ENCODE data around the gene NAV3.

NAV3 gene

GRCh38 chr12:77814386-77814785 is 16.3 kb upstream of the NAV3 start:
- CTCF ChIA-PET: no interaction called here
- H3K4me3 ChIP-seq (ENCODE audit: low read depth, low read length): no peak overlapping the region
- TF ChIP-seq, protein P1, sequence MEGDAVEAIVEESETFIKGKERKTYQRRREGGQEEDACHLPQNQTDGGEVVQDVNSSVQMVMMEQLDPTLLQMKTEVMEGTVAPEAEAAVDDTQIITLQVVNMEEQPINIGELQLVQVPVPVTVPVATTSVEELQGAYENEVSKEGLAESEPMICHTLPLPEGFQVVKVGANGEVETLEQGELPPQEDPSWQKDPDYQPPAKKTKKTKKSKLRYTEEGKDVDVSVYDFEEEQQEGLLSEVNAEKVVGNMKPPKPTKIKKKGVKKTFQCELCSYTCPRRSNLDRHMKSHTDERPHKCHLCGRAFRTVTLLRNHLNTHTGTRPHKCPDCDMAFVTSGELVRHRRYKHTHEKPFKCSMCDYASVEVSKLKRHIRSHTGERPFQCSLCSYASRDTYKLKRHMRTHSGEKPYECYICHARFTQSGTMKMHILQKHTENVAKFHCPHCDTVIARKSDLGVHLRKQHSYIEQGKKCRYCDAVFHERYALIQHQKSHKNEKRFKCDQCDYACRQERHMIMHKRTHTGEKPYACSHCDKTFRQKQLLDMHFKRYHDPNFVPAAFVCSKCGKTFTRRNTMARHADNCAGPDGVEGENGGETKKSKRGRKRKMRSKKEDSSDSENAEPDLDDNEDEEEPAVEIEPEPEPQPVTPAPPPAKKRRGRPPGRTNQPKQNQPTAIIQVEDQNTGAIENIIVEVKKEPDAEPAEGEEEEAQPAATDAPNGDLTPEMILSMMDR (IDR thresholded peaks at IDR 0.05; ENCODE audit: insufficient read depth, low read length, missing control alignments): no peak
- no peak for DNase-seq (ENCODE audit: low read depth, low spot score)
- POLR2A ChIA-PET: no interaction called here

DNA sequence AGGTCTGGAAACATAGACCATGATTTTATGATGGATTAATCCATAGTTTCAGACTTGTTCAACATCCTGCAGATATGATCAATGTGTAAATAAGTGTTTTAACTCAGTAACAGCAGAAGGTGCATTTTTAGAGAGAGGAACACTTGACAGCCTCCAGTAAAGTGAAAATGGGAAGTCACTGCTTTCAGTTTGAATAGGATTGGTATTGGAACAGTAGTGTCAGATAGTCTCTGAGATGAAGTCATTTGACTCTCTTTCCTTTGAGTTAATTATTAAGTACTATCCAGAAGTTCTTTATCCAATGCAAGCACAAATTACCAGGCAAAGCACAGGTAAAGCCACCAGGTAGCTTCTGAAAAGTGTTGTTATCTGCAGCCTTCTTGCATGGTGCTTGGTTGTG is 14.5 kb upstream of the NAV3 start:
- TF ChIP-seq, protein P1 (IDR thresholded peaks at IDR 0.05; ENCODE audit: insufficient read depth, low read length, missing control alignments): no peak
- H3K4me3 ChIP-seq (ENCODE audit: low read depth, low read length): no peak overlapping the region
- ChIA-PET CTCF (no interaction called here), POLR2A (no interaction called here)
- DNase-seq (ENCODE audit: low read depth, low spot score): no peak

DNA sequence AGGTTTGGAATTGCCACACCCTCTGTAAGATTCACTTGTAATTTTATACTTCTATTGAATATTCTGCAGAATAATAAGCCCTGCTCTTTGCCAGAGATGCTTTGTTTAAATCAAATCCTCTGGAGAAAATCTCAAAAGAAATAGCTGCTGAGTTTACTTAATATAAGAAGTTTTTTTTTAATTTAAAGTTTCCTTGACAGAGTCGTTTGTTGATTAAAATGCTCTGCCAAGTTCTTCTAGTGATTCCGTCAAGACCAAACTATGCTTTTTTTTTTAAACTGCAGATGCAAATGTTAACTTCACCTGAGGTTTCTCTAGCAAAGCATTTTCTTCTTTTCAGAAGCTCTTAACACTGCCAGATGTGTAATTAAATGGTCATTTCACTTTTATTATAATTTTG is 13.4 kb upstream of the NAV3 start:
- CTCF ChIA-PET: interaction anchor here (1.4 kb wide), 1 partner anchor 15 kb away, joined by 3 read pairs; no protein-coding TSS in a partner anchor
- TF ChIP-seq, protein P1 (IDR thresholded peaks at IDR 0.05; ENCODE audit: insufficient read depth, low read length, missing control alignments): no peak

GRCh38 chr12:77818351-77818750 is 12.3 kb upstream of the NAV3 start:
- no peak for DNase-seq (ENCODE audit: low read depth, low spot score)
- H3K4me3 ChIP-seq (ENCODE audit: low read depth, low read length): no peak overlapping the region
- ChIA-PET CTCF (interaction anchor here (1.4 kb wide), 1 partner anchor 16 kb away, joined by 3 read pairs; no protein-coding TSS in a partner anchor), POLR2A (no interaction called here)
- TF ChIP-seq, protein P1 (IDR thresholded peaks at IDR 0.05; ENCODE audit: insufficient read depth, low read length, missing control alignments): no peak

More for the DNA sequence above, 13.4 kb upstream of the NAV3 start:
- POLR2A ChIA-PET: no interaction called here
- no peak for DNase-seq (ENCODE audit: low read depth, low spot score)
- H3K4me3 ChIP-seq (ENCODE audit: low read depth, low read length): no peak overlapping the region

DNA sequence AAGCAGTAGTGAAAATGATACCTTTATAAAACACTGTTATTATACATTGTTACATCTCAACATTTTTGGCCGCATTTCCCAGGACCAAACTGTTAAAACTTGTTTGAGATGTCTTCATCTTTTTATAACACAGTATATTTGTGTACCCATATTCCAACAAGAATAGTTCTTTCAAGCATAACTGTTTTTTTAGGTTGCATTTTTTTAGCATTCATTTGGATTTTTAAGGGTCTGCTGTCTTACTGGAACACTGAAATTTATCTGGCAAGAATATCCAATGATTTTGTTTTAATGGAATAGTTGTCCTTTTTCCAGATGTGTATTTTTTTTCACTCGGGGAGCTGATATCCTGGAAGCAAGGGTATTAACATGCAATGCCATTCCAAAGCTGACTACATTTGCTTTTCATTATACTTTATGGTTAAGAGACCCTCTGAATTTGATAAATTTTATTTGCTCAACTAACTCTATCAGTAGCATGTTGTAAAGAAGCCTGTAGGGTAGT is 8.9 kb upstream of the NAV3 start:
- ChIA-PET POLR2A (no interaction called here), CTCF (no interaction called here)
- DNase-seq (ENCODE audit: low read depth, low spot score): no peak
- no peak overlapping the region for H3K4me3 ChIP-seq (ENCODE audit: low read depth, low read length)
- TF ChIP-seq, protein P1 (IDR thresholded peaks at IDR 0.05; ENCODE audit: insufficient read depth, low read length, missing control alignments): no peak

DNA sequence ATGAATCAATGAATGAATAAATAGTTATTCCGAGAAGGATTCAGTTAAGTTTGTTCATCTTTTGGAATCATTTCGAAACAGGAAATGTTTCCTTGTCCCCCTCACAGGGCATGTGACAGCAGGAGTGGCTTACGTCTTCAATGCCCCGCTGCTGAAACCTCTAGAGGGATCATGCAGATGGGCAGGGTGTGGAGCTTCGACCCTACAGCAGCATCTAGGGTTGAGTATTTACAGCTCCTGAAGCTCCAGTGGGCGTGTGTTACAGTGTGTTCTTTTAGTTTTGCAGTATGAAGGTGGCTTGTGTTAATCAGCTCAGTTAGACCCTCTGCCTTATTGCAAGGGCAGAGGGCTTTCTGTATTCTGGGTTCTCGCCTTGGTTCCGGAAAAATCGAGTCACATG is 2.6 kb downstream of the NAV3 start:
- ChIA-PET POLR2A (no interaction called here), CTCF (interaction anchor here (1.2 kb wide), 1 partner anchor 9 kb away, joined by 3 read pairs; no protein-coding TSS in a partner anchor)
- TF ChIP-seq, protein P1 (IDR thresholded peaks at IDR 0.05; ENCODE audit: insufficient read depth, low read length, missing control alignments): no peak
- no peak for DNase-seq (ENCODE audit: low read depth, low spot score)
- no peak overlapping the region for H3K4me3 ChIP-seq (ENCODE audit: low read depth, low read length)
